Measurements from ENCODE around the gene AKAP13. TPM values are rescaled to one million over a fixed set of nuclear protein-coding genes. Genes with fewer than 3 reads are reported as not detected.

AKAP13 gene
- total RNA-seq, 1 experiment from 2014 or later = 49.6 TPM

DNA sequence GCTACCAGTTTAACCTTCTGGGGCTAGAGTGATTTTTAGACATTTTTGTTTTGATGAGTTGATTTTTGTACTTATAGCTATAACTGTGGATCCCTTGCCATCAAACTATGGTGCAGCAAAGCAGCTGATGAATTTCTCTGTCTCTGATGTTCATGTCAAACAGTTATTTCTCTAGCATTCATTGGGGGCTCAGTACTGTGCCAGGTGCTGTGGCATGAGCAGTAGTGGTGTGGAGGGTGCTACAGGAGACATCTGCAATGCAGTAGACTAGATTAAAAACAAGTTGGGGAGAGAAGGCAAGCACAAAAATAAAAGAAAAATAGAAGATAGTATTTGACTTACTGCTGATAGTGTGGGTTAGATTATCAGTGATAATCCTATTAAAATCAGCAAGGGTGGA is 95.3 kb downstream of the AKAP13 start:
- no peaks in the 10 kb centered on the region for H3K27me3 ChIP-seq (replicated peaks; ENCODE audit: control insufficient read depth, insufficient read depth, low read length)
- Mint-ChIP-seq H3K4me3 (ENCODE audit: unreplicated experiment) (no peak overlapping the region), H3K4me1 (ENCODE audit: low read depth, unreplicated experiment) (peaks cover 20% of the 10 kb centered on the region), H3K27me3 (ENCODE audit: insufficient read depth, unreplicated experiment) (no peaks in the 10 kb centered on the region), H3K9me3 (ENCODE audit: unreplicated experiment) (no peaks in the 10 kb centered on the region), H3K36me3 (ENCODE audit: insufficient read depth, unreplicated experiment) (no peaks in the 10 kb centered on the region), H3K27ac (ENCODE audit: unreplicated experiment) (no peak overlapping the region)
- CTCF ChIA-PET = interaction anchor here (1.4 kb wide), 1 partner anchor 179 kb away, joined by 6 read pairs; no protein-coding TSS in a partner anchor
- no peak overlapping the region for H3K4me3 ChIP-seq (ENCODE audit: low read depth, low read length)
- DNase-seq = no peak
- no peaks in the 10 kb centered on the region for H3K9me3 ChIP-seq
- BruUV-seq (replicated peaks) = no TSS peak
- POLR2A ChIA-PET = interaction anchor here (0.6 kb wide), 1 partner anchor 175 kb away, joined by 3 read pairs; no protein-coding TSS in a partner anchor
- H3K36me3 ChIP-seq (ENCODE audit: control insufficient read depth, insufficient read depth, low read length) = no peaks in the 10 kb centered on the region
- H3K4me1 ChIP-seq = peaks cover 9% of the 10 kb centered on the region; the same call in 1 of the 2 replicates
- TF ChIP-seq, protein P1, sequence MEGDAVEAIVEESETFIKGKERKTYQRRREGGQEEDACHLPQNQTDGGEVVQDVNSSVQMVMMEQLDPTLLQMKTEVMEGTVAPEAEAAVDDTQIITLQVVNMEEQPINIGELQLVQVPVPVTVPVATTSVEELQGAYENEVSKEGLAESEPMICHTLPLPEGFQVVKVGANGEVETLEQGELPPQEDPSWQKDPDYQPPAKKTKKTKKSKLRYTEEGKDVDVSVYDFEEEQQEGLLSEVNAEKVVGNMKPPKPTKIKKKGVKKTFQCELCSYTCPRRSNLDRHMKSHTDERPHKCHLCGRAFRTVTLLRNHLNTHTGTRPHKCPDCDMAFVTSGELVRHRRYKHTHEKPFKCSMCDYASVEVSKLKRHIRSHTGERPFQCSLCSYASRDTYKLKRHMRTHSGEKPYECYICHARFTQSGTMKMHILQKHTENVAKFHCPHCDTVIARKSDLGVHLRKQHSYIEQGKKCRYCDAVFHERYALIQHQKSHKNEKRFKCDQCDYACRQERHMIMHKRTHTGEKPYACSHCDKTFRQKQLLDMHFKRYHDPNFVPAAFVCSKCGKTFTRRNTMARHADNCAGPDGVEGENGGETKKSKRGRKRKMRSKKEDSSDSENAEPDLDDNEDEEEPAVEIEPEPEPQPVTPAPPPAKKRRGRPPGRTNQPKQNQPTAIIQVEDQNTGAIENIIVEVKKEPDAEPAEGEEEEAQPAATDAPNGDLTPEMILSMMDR (IDR thresholded peaks at IDR 0.05; ENCODE audit: insufficient read depth in 1 of 2, low read depth in 1 of 2, low read length in 1 of 2, severe bottlenecking in 1 of 2, unreplicated experiment in 1 of 2) = no peak
- intact Hi-C loops (cut with micrococcal nuclease; ENCODE audit: unreplicated experiment) = no loop called here

DNA sequence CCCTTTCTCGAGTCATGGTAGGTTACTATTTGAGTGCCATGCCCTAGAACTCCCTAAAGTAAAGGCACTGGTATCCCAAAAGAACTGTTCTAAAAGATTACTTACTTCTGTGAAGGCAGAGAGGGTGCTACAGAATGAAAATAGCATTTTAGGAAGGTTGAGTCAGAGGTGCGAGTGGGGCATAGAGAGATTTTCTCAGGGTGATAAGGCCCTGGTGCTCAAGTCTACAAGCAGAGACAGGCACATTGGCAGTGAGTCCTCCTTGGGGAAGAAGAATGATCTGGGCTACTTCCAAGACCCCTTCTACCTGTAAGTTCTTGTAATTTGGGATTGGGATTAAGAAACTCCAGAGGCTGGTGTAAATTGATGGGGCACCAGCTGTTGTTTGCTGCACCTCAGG is 96.7 kb downstream of the AKAP13 start:
- Mint-ChIP-seq H3K9me3 (ENCODE audit: unreplicated experiment) (no peaks in the 10 kb centered on the region), H3K27me3 (ENCODE audit: insufficient read depth, unreplicated experiment) (no peaks in the 10 kb centered on the region), H3K36me3 (ENCODE audit: insufficient read depth, unreplicated experiment) (no peaks in the 10 kb centered on the region), H3K4me1 (ENCODE audit: low read depth, unreplicated experiment) (peaks cover 20% of the 10 kb centered on the region), H3K27ac (ENCODE audit: unreplicated experiment) (no peak overlapping the region), H3K4me3 (ENCODE audit: unreplicated experiment) (no peak overlapping the region)
- no peaks in the 10 kb centered on the region for H3K9me3 ChIP-seq
- H3K4me1 ChIP-seq = no peaks in the 10 kb centered on the region
- no peak overlapping the region for H3K4me3 ChIP-seq (ENCODE audit: low read depth, low read length)
- BruUV-seq (replicated peaks) = no TSS peak
- DNase-seq = no peak
- POLR2A ChIA-PET = no interaction called here
- CTCF ChIA-PET = no interaction called here
- no peaks in the 10 kb centered on the region for H3K27me3 ChIP-seq (replicated peaks; ENCODE audit: control insufficient read depth, insufficient read depth, low read length)
- intact Hi-C loops (cut with micrococcal nuclease; ENCODE audit: unreplicated experiment) = no loop called here
- TF ChIP-seq, protein P1 (IDR thresholded peaks at IDR 0.05; ENCODE audit: insufficient read depth in 1 of 2, low read depth in 1 of 2, low read length in 1 of 2, severe bottlenecking in 1 of 2, unreplicated experiment in 1 of 2) = no peak
- H3K36me3 ChIP-seq (ENCODE audit: control insufficient read depth, insufficient read depth, low read length) = no peaks in the 10 kb centered on the region

DNA sequence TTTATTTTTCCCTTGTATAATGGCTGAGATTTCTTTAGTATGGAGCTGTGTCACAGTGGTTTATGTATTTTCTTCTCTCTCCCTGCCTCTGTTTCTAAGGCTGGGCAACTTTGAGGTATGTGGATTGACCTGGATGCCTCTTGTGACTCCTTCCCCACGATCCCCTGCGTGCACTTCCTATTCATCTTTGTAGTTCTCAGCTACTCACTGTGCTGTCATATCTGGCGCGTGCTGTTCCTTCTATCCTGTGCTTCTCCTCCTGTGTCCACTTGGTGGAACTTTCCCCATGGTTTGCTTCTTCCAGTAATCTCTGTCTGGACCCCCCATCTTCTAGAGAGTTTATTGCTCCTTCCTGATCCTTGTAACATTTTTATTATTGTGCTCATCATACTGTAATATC is 97.3 kb downstream of the AKAP13 start:
- H3K4me3 Mint-ChIP-seq (ENCODE audit: unreplicated experiment) = no peak overlapping the region
- H3K4me1 ChIP-seq = peaks cover 1% of the 10 kb centered on the region
- no peaks in the 10 kb centered on the region for H3K36me3 Mint-ChIP-seq (ENCODE audit: insufficient read depth, unreplicated experiment)
- H3K9me3 Mint-ChIP-seq (ENCODE audit: unreplicated experiment) = no peaks in the 10 kb centered on the region
- no peak overlapping the region for H3K4me3 ChIP-seq (ENCODE audit: low read depth, low read length)
- no peaks in the 10 kb centered on the region for H3K27me3 ChIP-seq (replicated peaks; ENCODE audit: control insufficient read depth, insufficient read depth, low read length)
- TF ChIP-seq, protein P1 (IDR thresholded peaks at IDR 0.05; ENCODE audit: insufficient read depth in 1 of 2, low read depth in 1 of 2, low read length in 1 of 2, severe bottlenecking in 1 of 2, unreplicated experiment in 1 of 2) = no peak
- POLR2A ChIA-PET = no interaction called here
- peaks cover 27% of the 10 kb centered on the region for H3K4me1 Mint-ChIP-seq (ENCODE audit: low read depth, unreplicated experiment)
- no TSS peak for BruUV-seq (replicated peaks)
- H3K36me3 ChIP-seq (ENCODE audit: control insufficient read depth, insufficient read depth, low read length) = no peaks in the 10 kb centered on the region
- H3K27ac Mint-ChIP-seq (ENCODE audit: unreplicated experiment) = no peak overlapping the region
- no peaks in the 10 kb centered on the region for H3K9me3 ChIP-seq
- DNase-seq = no peak
- CTCF ChIA-PET = no interaction called here
- intact Hi-C loops (cut with micrococcal nuclease; ENCODE audit: unreplicated experiment) = no loop called here
- no peaks in the 10 kb centered on the region for H3K27me3 Mint-ChIP-seq (ENCODE audit: insufficient read depth, unreplicated experiment)
